Measurements from ENCODE around the gene RNASE13.

GRCh38 chr14:21033133-21033698 is 1.4 kb downstream of the RNASE13 start:
- TF ChIP-seq, protein P1, sequence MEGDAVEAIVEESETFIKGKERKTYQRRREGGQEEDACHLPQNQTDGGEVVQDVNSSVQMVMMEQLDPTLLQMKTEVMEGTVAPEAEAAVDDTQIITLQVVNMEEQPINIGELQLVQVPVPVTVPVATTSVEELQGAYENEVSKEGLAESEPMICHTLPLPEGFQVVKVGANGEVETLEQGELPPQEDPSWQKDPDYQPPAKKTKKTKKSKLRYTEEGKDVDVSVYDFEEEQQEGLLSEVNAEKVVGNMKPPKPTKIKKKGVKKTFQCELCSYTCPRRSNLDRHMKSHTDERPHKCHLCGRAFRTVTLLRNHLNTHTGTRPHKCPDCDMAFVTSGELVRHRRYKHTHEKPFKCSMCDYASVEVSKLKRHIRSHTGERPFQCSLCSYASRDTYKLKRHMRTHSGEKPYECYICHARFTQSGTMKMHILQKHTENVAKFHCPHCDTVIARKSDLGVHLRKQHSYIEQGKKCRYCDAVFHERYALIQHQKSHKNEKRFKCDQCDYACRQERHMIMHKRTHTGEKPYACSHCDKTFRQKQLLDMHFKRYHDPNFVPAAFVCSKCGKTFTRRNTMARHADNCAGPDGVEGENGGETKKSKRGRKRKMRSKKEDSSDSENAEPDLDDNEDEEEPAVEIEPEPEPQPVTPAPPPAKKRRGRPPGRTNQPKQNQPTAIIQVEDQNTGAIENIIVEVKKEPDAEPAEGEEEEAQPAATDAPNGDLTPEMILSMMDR (IDR thresholded peaks at IDR 0.05; ENCODE audit: low read length), result no peak
- no peak for TF ChIP-seq EZH2 (IDR thresholded peaks at IDR 0.05; ENCODE audit: borderline replicate concordance, low read length)

Measured in OCI-LY1 (cell line).